SK-N-SH treated with all-trans-retinoic acid at 6 μM for 48 hours (cell line): Measurements from ENCODE around the gene BABAM1.

Experiments used
- ATAC-seq: fragments of 200-7000 bp; cut with Tn5 transposase; 3 replicates; pipeline ENCODE4 v1.9.1; 2020; ENCODE audit warnings: mild to moderate bottlenecking, moderate library complexity
- ARNTL ChIP-seq: fragments of 450-650 bp; formaldehyde crosslinking; IDR thresholded peaks from 2 replicates; pipeline ENCODE4 v1.5.0; 2020; ENCODE audit warnings: low read depth, mild to moderate bottlenecking, moderate library complexity, borderline replicate concordance
- CREB5 ChIP-seq: fragments of 250-450 bp; sonication (Bioruptor Pico); IDR thresholded peaks from 2 replicates; pipeline ENCODE4 v1.5.1; 2020; ENCODE audit warnings: low read depth, mild to moderate bottlenecking, moderate library complexity
- CSDC2 ChIP-seq: fragments of 250-450 bp; sonication (Bioruptor Pico); IDR thresholded peaks from 2 replicates; pipeline ENCODE4 v1.5.0; 2020; ENCODE audit warnings: mild to moderate bottlenecking, moderate library complexity
- CSRNP3 ChIP-seq: fragments of 250-450 bp; sonication (Bioruptor Pico); IDR thresholded peaks from 2 replicates; pipeline ENCODE4 v1.5.1; 2021; ENCODE audit warnings: mild to moderate bottlenecking, moderate library complexity
- ESRRG ChIP-seq: fragments of 250-450 bp; sonication (Bioruptor Pico); IDR thresholded peaks from 2 replicates; pipeline ENCODE4 v1.6.1; 2021; ENCODE audit warnings: mild to moderate bottlenecking
- ISL1 ChIP-seq: fragments of 250-450 bp; sonication (Bioruptor Pico); IDR thresholded peaks from 2 replicates; pipeline ENCODE4 v2.1.2; 2022; ENCODE audit warnings: mild to moderate bottlenecking, moderate library complexity
- POU6F1 ChIP-seq: fragments of 250-450 bp; sonication (Bioruptor Pico); IDR thresholded peaks from 2 replicates; pipeline ENCODE4 v1.8.0; 2021; ENCODE audit warnings: low read depth, mild to moderate bottlenecking, moderate library complexity, borderline replicate concordance
- PPARA ChIP-seq: fragments of 250-450 bp; sonication (Bioruptor Pico); IDR thresholded peaks from 2 replicates; pipeline ENCODE4 v1.5.0; 2020; ENCODE audit warnings: mild to moderate bottlenecking, borderline replicate concordance
- RARB ChIP-seq: fragments of 250-450 bp; sonication (Bioruptor Pico); IDR thresholded peaks from 2 replicates; pipeline ENCODE4 v1.8.0; 2021; ENCODE audit warnings: mild to moderate bottlenecking, moderate library complexity
- TOX ChIP-seq: fragments of 250-450 bp; sonication (Bioruptor Pico); IDR thresholded peaks from 2 replicates; pipeline ENCODE4 v1.8.0; 2021; ENCODE audit warnings: mild to moderate bottlenecking, moderate library complexity, borderline replicate concordance
- TSHZ2 ChIP-seq: fragments of 250-450 bp; sonication (Bioruptor Pico); IDR thresholded peaks from 2 replicates; pipeline ENCODE4 v1.5.0; 2020; ENCODE audit warnings: mild to moderate bottlenecking, moderate library complexity
- ZFP3 ChIP-seq: fragments of 250-450 bp; sonication (Bioruptor Pico); IDR thresholded peaks from 2 replicates; pipeline ENCODE4 v1.5.0; 2020; ENCODE audit warnings: mild to moderate bottlenecking, moderate library complexity
- ZFP30 ChIP-seq: fragments of 450-650 bp; formaldehyde crosslinking; IDR thresholded peaks from 2 replicates; pipeline ENCODE4 v1.5.0; 2022; ENCODE audit warnings: mild to moderate bottlenecking, moderate library complexity
- ZNF565 ChIP-seq: fragments of 450-650 bp; formaldehyde crosslinking; conservative IDR thresholded peaks from 2 replicates; pipeline ENCODE4 v1.5.0; 2020; ENCODE audit warnings: low read depth, mild to moderate bottlenecking, moderate library complexity
- ZNF70 ChIP-seq: fragments of 450-650 bp; formaldehyde crosslinking; IDR thresholded peaks from 2 replicates; pipeline ENCODE4 v1.5.0; 2020; ENCODE audit warnings: mild to moderate bottlenecking, moderate library complexity
- ZNF8 ChIP-seq: fragments of 450-650 bp; formaldehyde crosslinking; IDR thresholded peaks from 2 replicates; pipeline ENCODE4 v1.5.0; 2020; ENCODE audit warnings: mild to moderate bottlenecking, moderate library complexity

The BABAM1 gene

GRCh38 chr19:17324357-17325114 is 57.3 kb downstream of the BABAM1 start (continued):
- TF ChIP-seq ZNF70 (no peak), TSHZ2 (CRISPR knock-in tag) (no peak)

- no peak for TF ChIP-seq ISL1 (CRISPR knock-in tag)
- TF ChIP-seq RARB (CRISPR knock-in tag): no peak
- no peak for TF ChIP-seq PPARA (CRISPR knock-in tag)
- no peak for TF ChIP-seq TSHZ2 (CRISPR knock-in tag)
- no peak for TF ChIP-seq ESRRG (CRISPR knock-in tag)
- TF ChIP-seq ZNF8 (CRISPR knock-in tag): no peak
- no peak for TF ChIP-seq POU6F1 (CRISPR knock-in tag)
- no peak for TF ChIP-seq ZFP3 (CRISPR knock-in tag)
- no peak for TF ChIP-seq ZFP30
- no peak for TF ChIP-seq TOX (CRISPR knock-in tag)
- TF ChIP-seq ARNTL (CRISPR knock-in tag): no peak
- TF ChIP-seq ZNF565: no peak
- no peak for TF ChIP-seq CSDC2 (CRISPR knock-in tag)
- no peak for TF ChIP-seq ZNF70
- TF ChIP-seq, all 23 proteins: peak for 0
- ATAC-seq: no peak
These were observed 57.9 kb downstream of the BABAM1 start for GRCh38 chr19:17325133-17325532.

GRCh38 chr19:17325881-17326594 is 58.8 kb downstream of the BABAM1 start:
- no peak for ATAC-seq
- no peak for TF ChIP-seq ZNF8 (CRISPR knock-in tag)
- TF ChIP-seq ZNF565: no peak
- no peak for TF ChIP-seq CSDC2 (CRISPR knock-in tag)

GRCh38 chr19:17326595-17326966 is 59.3 kb downstream of the BABAM1 start:
- no peak for ATAC-seq
- no peak for TF ChIP-seq CREB5 (CRISPR knock-in tag)
- no peak for TF ChIP-seq ZNF8 (CRISPR knock-in tag)
- TF ChIP-seq ISL1 (CRISPR knock-in tag): no peak
- no peak for TF ChIP-seq CSRNP3 (CRISPR knock-in tag)
